Smooth muscle cell (in vitro differentiated cells): ENCODE data around the gene VSTM2B. TPM values are rescaled to one million over a fixed set of nuclear protein-coding genes. Genes with fewer than 3 reads are reported as not detected.

Source experiments
- DNase-seq: peaks from one replicate; lab custom pipeline; 2025; ENCODE audit not compliant: unreplicated experiment; lab: John Stamatoyannopoulos, UW
- H2AFZ ChIP-seq: fragments of 200-600 bp; sonication (generic); 2 replicates; pipeline ENCODE4 v1.6.0; 2016; ENCODE audit warnings: antibody characterized with exemption, low read depth, mild to moderate bottlenecking
- H3F3A ChIP-seq: fragments of 200-600 bp; sonication (generic); 2 replicates; pipeline ENCODE4 v1.6.0; 2017; ENCODE audit warnings: antibody characterized with exemption, low read depth
- H3K27ac ChIP-seq: fragments of 200-600 bp; sonication (generic); 2 replicates; pipeline ENCODE4 v1.5.1; 2016; ENCODE audit warnings: low read depth, mild to moderate bottlenecking
- H3K27me3 ChIP-seq: fragments of 200-600 bp; sonication (generic); 2 replicates; pipeline ENCODE4 v1.6.1; 2016; ENCODE audit warnings: low read depth, mild to moderate bottlenecking
- H3K36me3 ChIP-seq: fragments of 200-600 bp; sonication (generic); 2 replicates; pipeline ENCODE4 v1.5.1; 2016; ENCODE audit warnings: low read depth
- H3K4me1 ChIP-seq: fragments of 200-600 bp; sonication (generic); 2 replicates; pipeline ENCODE4 v1.5.1; 2016; ENCODE audit warnings: low read depth
- H3K4me2 ChIP-seq: fragments of 200-600 bp; sonication (generic); 2 replicates; pipeline ENCODE4 v1.6.0; 2016; ENCODE audit warnings: mild to moderate bottlenecking
- H3K4me3 ChIP-seq: fragments of 200-600 bp; sonication (generic); 2 replicates; pipeline ENCODE4 v1.5.1; 2016; ENCODE audit warnings: mild to moderate bottlenecking
- H3K79me2 ChIP-seq: fragments of 200-600 bp; sonication (generic); 2 replicates; pipeline ENCODE4 v1.6.0; 2016; ENCODE audit warnings: low read depth, mild to moderate bottlenecking
- H3K9ac ChIP-seq: fragments of 200-600 bp; sonication (generic); 2 replicates; pipeline ENCODE4 v1.6.0; 2016; ENCODE audit warnings: low read depth
- H3K9me3 ChIP-seq: fragments of 200-600 bp; sonication (generic); replicated peaks from 2 replicates; pipeline ENCODE4 v1.5.1; 2016; ENCODE audit warnings: low read depth
- H4K20me1 ChIP-seq: fragments of 200-600 bp; sonication (generic); 2 replicates; pipeline ENCODE4 v1.6.0; 2016; ENCODE audit warnings: low read depth
- WGBS: methylation state at CpG from one replicate; pipeline ENCODE4 v1.1.7; 2016; ENCODE audit warnings: low lambda C conversion rate; 5-methylcytosine and 5-hydroxymethylcytosine counted together
- polyA plus RNA-seq: library from polyadenylated mRNA; unstranded; fragments of >200 nt; fragmentation: Nextera tagmentation; extraction: Ambion mirVana; gene quantifications from 2 replicates; pipeline ENCODE4 v1.2.1, GENCODE V29; 2016
- total RNA-seq: library from RNA; depleted of rRNA; stranded (reverse); fragments of >200 nt; gene quantifications from 2 replicates; pipeline ENCODE4 v1.2.3, GENCODE V29; 2014
- TF ChIP-seq, protein P1 (sequence below): fragments of 200-600 bp; sonication (generic); IDR thresholded peaks from 2 replicates; pipeline ENCODE4 v1.5.1; 2017; ENCODE audit warnings: borderline replicate concordance, mild to moderate bottlenecking, antibody characterized with exemption; ENCODE audit not compliant: insufficient read depth, poor library complexity, severe bottlenecking

The VSTM2B gene
- total and polyA plus RNA-seq, 2 experiments from 2014 or later: not detected

DNA sequence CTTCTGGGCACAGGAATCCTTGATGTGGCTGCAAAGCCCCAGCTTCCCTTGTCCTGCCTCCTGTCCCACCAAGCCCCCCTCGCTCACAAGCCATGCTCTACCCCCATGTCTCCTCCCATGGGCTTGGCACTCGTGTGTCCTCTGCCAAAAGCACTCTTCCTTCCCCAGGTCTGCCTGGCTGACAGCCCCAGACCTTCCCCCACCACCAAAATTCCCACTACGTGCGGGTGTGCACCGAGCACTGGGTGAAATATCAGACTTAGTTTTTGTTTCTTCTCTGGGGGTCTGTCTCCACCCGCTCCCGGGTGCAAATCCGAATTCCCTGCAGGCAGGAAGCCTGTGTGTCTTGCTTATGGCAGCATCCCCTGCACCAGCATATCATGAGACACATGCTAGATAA is 5.9 kb upstream of the VSTM2B start:
- TF ChIP-seq, protein P1, sequence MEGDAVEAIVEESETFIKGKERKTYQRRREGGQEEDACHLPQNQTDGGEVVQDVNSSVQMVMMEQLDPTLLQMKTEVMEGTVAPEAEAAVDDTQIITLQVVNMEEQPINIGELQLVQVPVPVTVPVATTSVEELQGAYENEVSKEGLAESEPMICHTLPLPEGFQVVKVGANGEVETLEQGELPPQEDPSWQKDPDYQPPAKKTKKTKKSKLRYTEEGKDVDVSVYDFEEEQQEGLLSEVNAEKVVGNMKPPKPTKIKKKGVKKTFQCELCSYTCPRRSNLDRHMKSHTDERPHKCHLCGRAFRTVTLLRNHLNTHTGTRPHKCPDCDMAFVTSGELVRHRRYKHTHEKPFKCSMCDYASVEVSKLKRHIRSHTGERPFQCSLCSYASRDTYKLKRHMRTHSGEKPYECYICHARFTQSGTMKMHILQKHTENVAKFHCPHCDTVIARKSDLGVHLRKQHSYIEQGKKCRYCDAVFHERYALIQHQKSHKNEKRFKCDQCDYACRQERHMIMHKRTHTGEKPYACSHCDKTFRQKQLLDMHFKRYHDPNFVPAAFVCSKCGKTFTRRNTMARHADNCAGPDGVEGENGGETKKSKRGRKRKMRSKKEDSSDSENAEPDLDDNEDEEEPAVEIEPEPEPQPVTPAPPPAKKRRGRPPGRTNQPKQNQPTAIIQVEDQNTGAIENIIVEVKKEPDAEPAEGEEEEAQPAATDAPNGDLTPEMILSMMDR: no peak
- no peak overlapping the region for H3K4me2 ChIP-seq
- no peak overlapping the region for H3K4me3 ChIP-seq
- no peaks in the 10 kb centered on the region for H3K79me2 ChIP-seq
- DNase-seq: no peak
- no peak overlapping the region for H2AFZ ChIP-seq
- H3F3A ChIP-seq: no peaks in the 10 kb centered on the region
- no peaks in the 10 kb centered on the region for H3K36me3 ChIP-seq
- 85% methylated on average over 8 of the region's 8 CpGs for WGBS
- H3K9me3 ChIP-seq: no peaks in the 10 kb centered on the region
- H3K9ac ChIP-seq: no peak overlapping the region
- no peaks in the 10 kb centered on the region for H4K20me1 ChIP-seq
- H3K27me3 ChIP-seq: peaks cover 58% of the 10 kb centered on the region
- no peak overlapping the region for H3K27ac ChIP-seq
- no peaks in the 10 kb centered on the region for H3K4me1 ChIP-seq

DNA sequence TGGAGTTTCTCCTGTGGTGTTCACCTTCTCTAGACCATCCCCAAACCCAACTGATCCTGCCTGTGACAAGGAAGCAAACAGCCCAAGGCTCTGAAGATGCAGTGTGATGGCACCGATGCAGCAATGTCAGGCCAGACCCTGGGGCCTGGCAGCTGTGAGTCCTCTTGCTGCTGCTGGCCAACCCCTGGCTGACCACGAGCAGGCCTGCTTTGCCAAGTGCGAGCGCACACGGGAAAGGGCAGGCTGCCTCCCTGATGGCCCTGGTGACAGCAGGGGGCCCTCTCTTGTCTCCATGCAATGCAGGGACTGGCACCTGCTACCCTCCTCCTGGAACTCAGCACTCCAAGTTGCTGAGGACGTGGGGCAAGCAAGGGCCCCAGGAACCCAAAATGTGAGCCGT is 5.4 kb upstream of the VSTM2B start:
- no peaks in the 10 kb centered on the region for H3K79me2 ChIP-seq
- no peak overlapping the region for H3K27ac ChIP-seq
- no peaks in the 10 kb centered on the region for H3F3A ChIP-seq
- 81% methylated on average over 7 of the region's 7 CpGs for WGBS
- TF ChIP-seq, protein P1: no peak
- H3K36me3 ChIP-seq: no peaks in the 10 kb centered on the region
- H3K4me2 ChIP-seq: no peak overlapping the region
- H3K9ac ChIP-seq: no peak overlapping the region
- peaks cover 63% of the 10 kb centered on the region for H3K27me3 ChIP-seq
- no peaks in the 10 kb centered on the region for H4K20me1 ChIP-seq
- no peaks in the 10 kb centered on the region for H3K9me3 ChIP-seq
- H3K4me3 ChIP-seq: no peak overlapping the region
- no peaks in the 10 kb centered on the region for H3K4me1 ChIP-seq
- DNase-seq: no peak
- no peak overlapping the region for H2AFZ ChIP-seq

DNA sequence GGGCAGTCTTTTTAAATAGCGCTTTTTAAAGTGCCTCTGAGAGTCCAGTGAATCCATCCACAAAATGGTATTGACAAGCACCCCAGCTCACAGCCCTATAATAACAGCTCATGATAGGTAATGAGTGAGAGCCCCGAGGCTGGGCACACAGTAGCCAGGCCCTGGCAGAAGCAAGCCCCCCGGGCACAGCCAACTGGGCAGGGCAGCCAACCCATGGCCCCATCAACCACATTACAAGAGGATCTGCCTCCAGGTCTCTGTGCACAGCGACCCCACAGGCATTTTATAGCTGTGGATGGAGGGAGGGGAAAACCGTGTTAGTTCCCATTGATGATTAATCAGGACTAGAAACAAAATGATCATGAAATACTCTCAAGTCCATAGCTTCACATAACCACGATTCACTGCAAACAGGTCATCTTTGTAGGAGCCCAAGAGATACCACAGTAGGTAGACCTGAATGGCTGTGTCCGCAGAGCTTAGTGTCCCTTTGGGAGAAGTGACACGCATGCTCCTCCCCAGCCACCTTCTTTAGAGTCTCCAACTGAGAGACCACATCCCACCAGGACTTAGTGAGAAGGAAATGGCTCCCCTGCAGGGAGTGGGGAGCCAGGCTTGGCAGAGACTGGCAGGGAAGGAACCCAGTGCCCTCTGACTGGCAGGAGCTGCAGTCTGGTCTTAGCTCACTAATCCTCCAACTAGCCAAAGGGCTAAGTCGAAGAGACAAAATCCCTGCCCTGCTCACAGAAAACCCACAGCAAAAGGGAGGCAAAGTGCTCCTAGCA is 4.3 kb upstream of the VSTM2B start:
- Histone ChIP-seq H3K79me2 (no peaks in the 10 kb centered on the region), H4K20me1 (no peaks in the 10 kb centered on the region), H2AFZ (no peak overlapping the region), H3K36me3 (no peaks in the 10 kb centered on the region), H3F3A (no peaks in the 10 kb centered on the region), H3K9ac (no peak overlapping the region), H3K9me3 (no peaks in the 10 kb centered on the region), H3K4me3 (no peak overlapping the region), H3K4me1 (peaks cover under 1% of the 10 kb centered on the region), H3K4me2 (no peak overlapping the region), H3K27ac (no peak overlapping the region), H3K27me3 (peaks cover 74% of the 10 kb centered on the region)
- no peak for DNase-seq
- TF ChIP-seq, protein P1: no peak
- WGBS: 83% methylated on average over 9 of the region's 9 CpGs

DNA sequence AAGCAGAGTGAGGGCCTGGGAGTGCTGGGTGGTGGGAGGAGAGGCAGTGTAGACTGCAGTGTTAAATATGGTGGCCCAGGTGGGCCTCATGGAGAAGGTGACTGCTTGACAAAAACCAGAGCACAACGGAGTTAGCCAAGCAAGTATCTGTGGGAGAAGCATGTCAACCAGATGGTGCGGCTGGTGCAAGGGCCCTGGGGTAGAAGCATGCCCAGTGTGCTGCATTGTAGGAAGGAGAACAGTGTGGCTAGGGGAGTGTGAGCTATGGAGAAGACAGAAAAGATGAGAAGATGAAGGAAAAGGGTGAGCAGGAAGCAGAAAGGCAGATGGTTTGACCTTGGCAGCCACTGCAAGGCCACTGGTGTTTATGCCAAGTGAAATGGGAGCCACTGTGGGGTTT is 2.2 kb upstream of the VSTM2B start:
- Histone ChIP-seq H3K27ac (no peak overlapping the region), H3K4me1 (peaks cover 10% of the 10 kb centered on the region), H3K4me2 (no peak overlapping the region), H3K36me3 (no peaks in the 10 kb centered on the region), H3K9ac (no peak overlapping the region), H3F3A (no peaks in the 10 kb centered on the region), H3K9me3 (no peaks in the 10 kb centered on the region), H3K4me3 (no peak overlapping the region), H3K27me3 (peaks cover 88% of the 10 kb centered on the region), H2AFZ (no peak overlapping the region), H4K20me1 (no peaks in the 10 kb centered on the region), H3K79me2 (no peaks in the 10 kb centered on the region)
- no peak for DNase-seq
- WGBS: 81% methylated on average over 2 of the region's 2 CpGs
- TF ChIP-seq, protein P1: no peak
